T follicular helper cell (primary cell): ENCODE results near the gene NDUFS6.

Experiments
- DNase-seq: peaks from one replicate; pipeline ENCODE4 v3.0.0-alpha.2; 2020; ENCODE audit warnings: low read depth

The NDUFS6 gene

DNA sequence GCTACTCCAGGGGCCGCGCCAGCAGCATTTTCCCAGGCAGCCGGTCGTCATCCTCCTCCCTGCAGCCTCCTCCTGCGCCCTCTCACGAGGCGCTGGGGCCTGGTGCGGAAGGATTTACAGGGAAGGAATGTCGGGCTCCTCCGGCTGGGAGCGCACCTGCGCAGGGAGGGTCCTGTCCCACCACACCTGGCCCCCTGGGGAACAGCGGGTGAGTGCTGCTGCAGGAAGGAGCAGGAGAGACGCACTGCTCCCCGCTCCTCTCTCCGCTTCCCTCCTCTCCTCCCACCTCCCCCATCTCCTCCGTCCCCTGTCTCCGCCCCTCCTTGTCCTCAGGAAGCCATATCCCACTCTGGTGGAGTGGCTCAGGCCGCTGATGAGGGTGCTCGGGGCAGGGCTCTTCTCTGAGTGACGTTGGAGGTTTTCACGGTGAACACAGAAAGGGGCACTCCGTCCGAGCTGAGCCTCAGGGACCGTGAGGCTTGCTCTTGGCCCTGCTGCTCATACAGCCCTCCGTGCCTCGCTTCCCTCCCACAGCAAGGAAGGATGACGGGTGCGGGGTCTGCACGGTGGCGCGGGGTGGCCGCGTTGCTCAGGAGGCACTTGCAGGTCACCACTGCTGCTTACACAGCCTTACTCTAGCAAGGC is 50.2 kb downstream of the NDUFS6 start:
- DNase-seq = no peak

DNA sequence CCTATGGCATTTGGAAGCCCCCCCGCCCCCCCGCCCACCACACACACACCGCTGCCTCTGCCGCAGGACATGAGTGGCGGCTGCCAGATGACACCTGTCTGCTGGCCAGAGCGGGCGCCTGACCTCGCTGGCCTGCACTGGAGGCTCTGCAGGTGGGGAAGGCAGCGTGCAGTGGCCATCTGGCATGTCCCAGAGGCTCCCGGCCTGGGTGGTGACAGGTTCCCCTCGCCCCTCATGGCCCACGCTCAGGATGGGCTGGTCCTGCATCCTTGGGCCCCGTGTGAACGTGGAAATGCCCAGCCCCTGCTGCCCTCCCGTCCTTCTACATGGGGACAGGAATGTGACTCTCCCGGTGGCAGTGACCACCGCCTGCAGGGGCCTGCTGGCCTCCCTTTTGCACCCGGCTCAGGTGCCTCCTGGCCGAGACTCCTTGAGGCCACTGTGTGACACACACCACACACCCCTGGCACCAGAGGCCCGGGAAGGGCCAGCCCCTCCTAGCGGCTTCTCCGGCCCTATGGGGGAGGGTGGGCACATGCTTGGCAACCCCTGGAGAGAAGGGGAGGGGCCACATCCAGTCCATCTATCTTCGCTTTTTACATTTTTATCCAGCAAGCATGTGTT is 51.2 kb downstream of the NDUFS6 start:
- no peak for DNase-seq

DNA sequence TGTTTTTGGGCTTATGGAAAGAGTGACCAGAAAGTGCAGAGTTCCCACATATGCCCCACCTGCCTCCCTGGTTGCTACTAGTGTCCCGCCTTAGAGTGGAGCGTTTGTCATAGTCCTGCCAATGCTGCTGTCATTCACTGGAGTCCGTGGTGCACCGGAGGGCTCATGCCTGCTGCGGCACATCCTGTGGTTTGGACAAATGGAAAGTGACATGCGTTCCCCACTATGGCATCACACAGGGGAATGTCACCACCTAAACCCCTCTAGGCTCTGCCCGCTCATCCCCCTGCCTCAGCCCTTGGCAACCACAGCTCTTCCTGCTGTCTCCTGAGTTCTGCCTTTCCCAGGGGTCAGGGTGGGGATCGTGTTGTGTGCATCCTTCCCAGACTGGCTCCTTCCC is 52.3 kb downstream of the NDUFS6 start:
- DNase-seq = no peak

DNA sequence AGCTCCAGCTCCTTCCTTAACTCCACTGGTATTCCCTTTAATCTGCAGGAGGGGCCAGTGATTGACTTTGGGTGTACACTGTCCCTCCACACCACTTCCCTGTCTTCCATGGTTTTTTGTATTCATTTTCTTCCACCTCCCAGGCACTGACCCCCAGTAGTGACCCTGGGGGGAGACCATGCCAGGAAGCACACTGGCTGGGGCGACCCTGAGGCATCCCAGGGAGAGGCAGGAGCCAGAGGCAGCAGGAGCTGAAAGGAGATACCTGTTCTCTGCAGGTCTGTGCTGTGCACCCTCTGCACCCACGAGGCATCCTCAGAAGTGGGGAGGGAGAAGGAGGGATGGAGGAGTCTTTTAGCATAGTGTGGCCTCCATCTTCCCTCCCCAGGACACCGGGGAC is 53.9 kb downstream of the NDUFS6 start:
- no peak for DNase-seq

DNA sequence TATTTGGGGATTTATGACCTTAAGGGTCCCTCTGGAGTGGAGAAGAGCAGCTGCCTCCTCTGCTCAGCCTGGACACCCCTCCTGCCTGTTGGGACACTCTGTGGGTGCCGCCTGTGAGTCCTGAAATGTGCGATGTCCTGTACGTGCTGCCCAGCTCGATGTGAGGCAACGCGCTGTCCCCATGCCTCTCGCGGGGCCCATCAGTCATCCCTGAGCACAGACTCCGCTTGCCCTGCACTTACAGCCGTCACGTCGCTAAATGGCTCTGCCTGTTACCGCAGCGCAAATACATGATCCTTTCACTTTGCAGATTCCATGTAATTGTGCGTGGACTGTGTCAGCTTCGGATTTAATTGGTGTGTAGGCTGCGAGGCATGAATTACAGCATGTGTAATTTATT is 54.4 kb downstream of the NDUFS6 start:
- no peak for DNase-seq

DNA sequence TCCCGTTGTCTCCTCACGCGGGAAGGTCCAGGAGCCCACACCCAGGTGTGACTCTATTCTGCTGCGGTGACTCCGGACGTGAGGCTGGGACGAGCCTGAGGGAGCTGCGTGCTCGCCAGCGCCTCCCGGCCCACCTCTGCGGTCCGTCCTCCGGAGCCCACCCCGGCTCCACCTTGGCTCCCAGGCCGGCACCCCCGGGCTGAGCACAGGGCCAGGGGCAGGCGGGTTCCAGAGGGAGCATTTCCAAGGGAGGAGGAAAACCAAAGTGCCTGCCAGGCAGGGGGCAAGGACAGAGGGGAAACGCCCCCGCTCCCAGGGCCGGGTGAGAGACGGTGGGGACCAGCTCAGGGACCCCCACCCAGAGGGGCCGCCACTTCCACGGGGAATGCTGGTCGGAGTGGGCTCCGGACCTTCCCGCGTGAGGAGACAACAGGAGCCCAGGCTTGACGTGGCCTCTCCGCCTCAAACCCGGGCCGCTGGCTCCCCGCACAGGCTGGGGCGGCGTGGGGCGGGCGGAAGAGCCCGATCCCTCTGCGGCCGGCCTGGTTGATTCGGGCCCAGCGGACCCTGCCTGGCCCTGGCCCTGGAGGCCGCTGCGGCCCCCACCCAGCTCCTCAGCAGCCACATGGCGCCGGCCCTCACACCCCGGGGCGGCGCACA is 55.5 kb downstream of the NDUFS6 start:
- no peak for DNase-seq

DNA sequence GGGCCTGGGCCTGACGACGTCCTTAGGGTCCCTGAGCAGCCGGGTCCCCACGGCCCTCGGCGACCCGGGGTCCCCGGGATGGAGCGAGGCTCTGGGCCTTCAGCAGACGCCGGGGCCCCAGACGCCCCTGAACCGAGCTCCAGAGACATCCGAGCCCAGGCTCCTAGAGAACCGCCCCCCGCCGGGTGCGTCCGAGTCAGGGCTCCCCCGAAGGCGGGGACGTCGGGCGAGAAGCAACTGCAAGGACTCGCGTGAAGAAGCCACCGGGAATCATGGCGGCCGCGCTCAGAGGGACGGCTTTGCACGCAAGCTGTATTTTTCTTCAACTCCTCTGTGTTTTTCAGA is 56.0 kb downstream of the NDUFS6 start:
- DNase-seq = no peak

DNA sequence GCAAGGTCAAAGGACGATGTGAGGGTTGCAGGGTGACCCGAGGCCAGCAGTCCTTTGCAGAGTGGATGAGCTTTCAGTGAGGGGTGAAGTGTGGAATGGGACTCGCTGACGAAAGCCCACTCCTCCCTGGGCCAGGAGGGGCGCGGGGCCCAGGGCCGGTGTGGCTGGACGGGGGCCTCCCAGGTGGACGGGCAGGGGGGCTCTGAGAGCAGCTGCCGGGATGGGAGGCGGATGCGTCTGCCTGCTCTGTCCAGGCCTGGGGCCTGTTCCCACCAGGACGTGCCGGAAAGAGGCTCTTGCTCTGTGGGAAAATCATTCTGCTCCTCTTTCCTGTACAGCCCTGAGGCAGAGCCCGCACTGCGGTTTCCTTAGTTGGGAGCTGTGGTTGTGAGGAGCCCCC is 57.2 kb downstream of the NDUFS6 start:
- no peak for DNase-seq

DNA sequence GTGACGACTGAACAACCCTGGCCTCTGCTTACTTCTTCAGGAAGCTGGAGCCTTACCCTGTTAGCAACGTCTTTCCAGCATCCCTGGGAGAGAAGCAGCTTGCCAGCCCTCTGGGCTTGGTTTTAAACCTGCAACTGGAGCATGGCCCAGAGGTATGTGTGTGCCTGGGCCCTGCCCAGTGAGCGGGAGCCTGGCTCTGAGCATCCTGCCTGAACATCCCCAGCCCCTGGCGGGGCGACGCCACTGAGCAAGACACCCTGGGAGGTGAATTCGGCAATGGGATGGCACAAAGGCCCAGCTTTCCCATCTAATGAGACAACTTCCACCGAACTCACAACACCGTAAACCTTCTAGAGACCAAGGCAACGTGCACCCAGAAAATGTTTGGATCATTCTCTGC is 57.9 kb downstream of the NDUFS6 start:
- DNase-seq = no peak

DNA sequence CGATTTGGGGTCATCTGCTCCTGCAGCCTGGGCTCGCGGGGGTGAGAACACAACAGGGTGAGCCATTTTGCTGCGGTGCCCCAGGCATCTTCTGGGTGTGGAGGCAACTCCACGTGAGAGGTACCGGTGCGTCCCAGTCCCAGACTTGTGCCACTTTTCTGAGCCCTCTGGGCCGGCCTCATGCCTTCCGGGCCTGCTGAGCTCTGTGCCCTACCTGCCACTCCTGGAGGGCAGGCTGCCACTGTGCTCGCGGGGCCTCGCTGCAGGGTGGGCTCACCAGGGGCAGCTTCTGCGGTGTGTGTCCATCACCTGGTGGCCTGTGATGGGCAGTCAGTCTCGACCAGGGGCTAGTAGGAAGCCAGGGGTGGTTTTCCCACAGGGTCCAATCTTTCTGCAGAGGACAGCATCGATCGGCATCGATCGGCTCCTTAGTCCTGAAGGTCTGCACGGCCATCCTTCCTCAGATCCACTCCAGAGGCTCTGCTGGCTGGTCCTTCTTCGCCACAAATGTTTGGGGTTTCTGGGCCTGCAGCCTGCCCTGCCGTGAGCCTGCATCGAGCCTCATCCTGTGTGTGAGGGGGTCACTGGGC is 58.9 kb downstream of the NDUFS6 start:
- no peak for DNase-seq

DNA sequence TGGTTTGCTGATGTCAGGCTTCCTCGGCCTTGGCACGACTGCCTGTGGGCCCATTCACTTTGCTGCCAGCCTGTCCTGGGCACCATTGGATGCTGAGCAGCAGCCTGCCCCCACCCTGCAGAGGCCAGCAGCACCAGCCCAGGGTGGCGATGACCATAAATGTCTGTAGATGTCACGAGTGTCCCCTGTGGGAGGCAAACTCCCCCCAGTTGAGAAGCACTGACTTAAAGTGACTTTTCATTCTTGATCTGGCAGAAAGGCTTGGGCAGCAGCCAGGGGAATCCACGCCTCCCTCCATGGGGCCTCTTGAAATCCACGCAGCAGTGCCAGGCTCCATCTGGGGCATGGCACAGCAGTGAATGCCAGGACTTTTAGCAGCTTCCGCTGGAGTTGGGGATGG is 59.7 kb downstream of the NDUFS6 start:
- DNase-seq = no peak

DNA sequence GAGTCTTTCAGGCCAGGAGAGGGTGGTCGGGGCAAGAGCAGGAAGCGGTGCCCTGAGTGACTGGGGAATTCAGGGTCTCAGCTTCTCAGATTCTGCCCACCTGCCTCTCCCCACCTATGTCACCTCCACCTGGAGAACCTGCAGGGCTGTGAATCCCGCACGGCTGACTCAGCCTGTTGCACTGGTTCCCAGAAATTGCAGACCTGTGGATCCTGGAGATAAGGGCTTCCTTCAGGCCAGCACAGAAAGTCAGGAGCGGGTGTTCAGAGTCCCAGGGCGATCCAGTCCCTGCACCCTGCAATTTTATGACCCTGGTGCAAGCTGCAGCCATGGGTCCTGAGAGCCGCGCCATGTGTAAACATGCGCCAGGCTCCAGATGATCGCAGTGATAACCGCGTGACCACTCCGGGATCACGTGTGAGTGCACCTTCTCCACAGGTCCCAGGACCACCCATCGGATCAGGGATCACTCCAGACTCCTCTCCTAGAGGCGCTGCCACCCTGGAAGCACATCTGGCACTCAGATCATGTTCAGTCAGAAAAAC is 63.8 kb downstream of the NDUFS6 start:
- no peak for DNase-seq

DNA sequence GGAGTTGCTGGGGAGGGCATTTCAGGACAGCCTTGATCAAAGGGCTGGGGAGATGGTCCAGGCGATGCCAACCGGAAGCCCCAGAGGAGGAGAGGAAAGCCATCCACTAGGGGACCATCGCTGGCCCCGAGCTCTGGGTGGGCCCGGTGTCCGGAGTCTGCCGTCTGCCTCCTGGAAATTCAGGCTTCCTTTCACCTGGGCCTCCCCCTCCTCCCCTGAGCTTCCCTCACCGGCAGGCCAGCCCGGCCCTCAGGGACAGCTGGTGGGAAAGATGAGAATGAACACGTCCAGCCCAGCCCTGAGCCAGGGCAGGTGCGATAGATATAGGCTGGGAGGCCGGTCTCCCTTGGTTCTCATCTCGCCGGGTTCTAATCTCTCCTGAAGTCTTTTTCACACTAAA is 64.3 kb downstream of the NDUFS6 start:
- no peak for DNase-seq
